CD14-positive monocyte (primary cell): ENCODE results near the gene CACNA1G. TPM values are rescaled to one million over a fixed set of nuclear protein-coding genes. Genes with fewer than 3 reads are reported as not detected.

Experiments used
- DNase-seq, 3 donors: peaks; one replicate each; pipeline ENCODE4 v3.0.0-alpha.2; 2011 to 2022
- H2AFZ ChIP-seq: 2 replicates; pipeline ENCODE4 v1.6.0; 2012; ENCODE audit warnings: mild to moderate bottlenecking, low read depth, low read length, inconsistent platforms; ENCODE audit not compliant: insufficient read depth, poor library complexity, severe bottlenecking
- H3K27ac ChIP-seq, 2 donors: 1 replicate in 1 of 2; 2 replicates in 1 of 2; pipeline ENCODE4 v1.5.1; 2012 to 2013; ENCODE audit warnings: low read length in 2 of 2, control low read depth in 1 of 2, inconsistent platforms in 1 of 2, low read depth in 1 of 2, mild to moderate bottlenecking in 1 of 2
- H3K27me3 ChIP-seq, 2 donors: one replicate each; pipeline versions ENCODE4 v1.6.0 to v1.6.1; 2011 to 2013; ENCODE audit warnings: low read length in 2 of 2; ENCODE audit not compliant: control insufficient read depth in 2 of 2, insufficient read depth in 2 of 2
- H3K36me3 ChIP-seq, 2 donors: replicated peaks in 1 of 2; 1 replicate in 1 of 2; 2 replicates in 1 of 2; pipeline versions ENCODE4 v1.5.1 to v1.6.1; 2012 to 2013; ENCODE audit warnings: low read length in 2 of 2, control low read depth in 1 of 2, inconsistent platforms in 1 of 2, mild to moderate bottlenecking in 1 of 2; ENCODE audit not compliant: insufficient read depth in 2 of 2, control insufficient read depth in 1 of 2
- H3K4me1 ChIP-seq, 2 donors: 1 replicate in 1 of 2; 2 replicates in 1 of 2; pipeline versions ENCODE4 v1.5.1 to v1.6.1; 2012 to 2013; ENCODE audit warnings: low read length in 2 of 2, control low read depth in 1 of 2, inconsistent platforms in 1 of 2, mild to moderate bottlenecking in 1 of 2, moderate library complexity in 1 of 2; ENCODE audit not compliant: insufficient read depth in 2 of 2, control insufficient read depth in 1 of 2
- H3K4me2 ChIP-seq: replicated peaks from 2 replicates; pipeline ENCODE3; 2012; ENCODE audit warnings: low read length, moderate library complexity, mild to moderate bottlenecking; ENCODE audit not compliant: poor library complexity, severe bottlenecking; ENCODE audit errors: extremely low read depth
- H3K4me3 ChIP-seq, 3 experiments: fragments of 200-600 bp in 1 of 3; sonication (generic) in 1 of 3; replicated peaks in 1 of 3; 1 replicate in 2 of 3; 2 replicates in 1 of 3; pipeline ENCODE4 v1.5.1; 2011 to 2013; ENCODE audit warnings: low read length in 3 of 3, mild to moderate bottlenecking in 3 of 3, control low read depth in 2 of 3, low read depth in 2 of 3, inconsistent platforms in 1 of 3, moderate library complexity in 1 of 3
- H3K79me2 ChIP-seq: 2 replicates; pipeline ENCODE4 v1.6.0; 2012; ENCODE audit warnings: mild to moderate bottlenecking, control low read depth, inconsistent platforms, low read length, moderate library complexity; ENCODE audit not compliant: insufficient read depth
- H3K9ac ChIP-seq: 2 replicates; pipeline ENCODE4 v1.6.0; 2017; ENCODE audit warnings: low read length, mild to moderate bottlenecking; ENCODE audit not compliant: insufficient read depth, poor library complexity, severe bottlenecking
- H3K9me3 ChIP-seq, 2 donors: replicated peaks in 1 of 2; 1 replicate in 1 of 2; 2 replicates in 1 of 2; pipeline versions ENCODE4 v1.5.1 to v1.6.1; 2012 to 2013; ENCODE audit warnings: low read length in 2 of 2, control low read depth in 1 of 2; ENCODE audit not compliant: control insufficient read depth in 1 of 2, insufficient read depth in 1 of 2
- H4K20me1 ChIP-seq: 2 replicates; pipeline ENCODE4 v1.6.0; 2012; ENCODE audit warnings: mild to moderate bottlenecking, low read length, control low read depth, moderate library complexity; ENCODE audit not compliant: insufficient read depth
- H3K27ac Mint-ChIP-seq, 7 donors: one replicate each; pipeline ENCODE4 v1.8.0; 2020; ENCODE audit warnings: mild to moderate bottlenecking in 7 of 7, mixed read lengths in 7 of 7, moderate library complexity in 6 of 7, inconsistent platforms in 2 of 7
- H3K27me3 Mint-ChIP-seq, 3 donors: one replicate each; pipeline ENCODE4 v1.8.0; 2021 to 2022; ENCODE audit warnings: low read depth in 3 of 3, mild to moderate bottlenecking in 3 of 3, mixed read lengths in 3 of 3, moderate library complexity in 3 of 3, inconsistent platforms in 1 of 3
- H3K36me3 Mint-ChIP-seq, 2 donors: one replicate each; pipeline ENCODE4 v1.8.0; 2020; ENCODE audit warnings: mixed read lengths in 2 of 2, inconsistent platforms in 1 of 2, mild to moderate bottlenecking in 1 of 2
- H3K4me1 Mint-ChIP-seq: one replicate; pipeline ENCODE4 v1.8.0; 2020; ENCODE audit warnings: mild to moderate bottlenecking, mixed read lengths
- H3K4me3 Mint-ChIP-seq, 2 donors: one replicate each; pipeline ENCODE4 v1.8.0; 2020; ENCODE audit warnings: mild to moderate bottlenecking in 2 of 2, mixed read lengths in 2 of 2, moderate library complexity in 1 of 2
- H3K9me3 Mint-ChIP-seq, 7 donors: one replicate each; pipeline ENCODE4 v1.8.0; 2020 to 2022; ENCODE audit warnings: mixed read lengths in 7 of 7, mild to moderate bottlenecking in 6 of 7, moderate library complexity in 6 of 7, inconsistent platforms in 2 of 7
- CTCF ChIP-seq: fragments of 200-600 bp; IDR thresholded peaks from one replicate; pipeline ENCODE4 v1.8.0; 2022; ENCODE audit warnings: antibody characterized with exemption, mild to moderate bottlenecking
- WGBS: methylation state at CpG from one replicate; pipeline ENCODE4 v1.1.5; 2013; ENCODE audit warnings: missing lambda C conversion rate; ENCODE audit not compliant: insufficient coverage; 5-methylcytosine and 5-hydroxymethylcytosine counted together
- intact Hi-C, 2 donors: fragments of 100-400 bp; cut with micrococcal nuclease; formaldehyde crosslinking; loops; one replicate each; pipeline versions ENCODE4 v1.15.0 to v1.15.1; 2023
- polyA plus RNA-seq, 3 donors: library from polyadenylated mRNA; depleted of rRNA in 1 of 3; unstranded in 2 of 3; stranded (reverse) in 1 of 3; fragments of 300-500 nt in 2 of 3; fragments of >200 nt in 1 of 3; fragmentation: Illumina TruSeq in 2 of 3; gene quantifications; 1 replicate in 2 of 3; 2 replicates in 1 of 3; pipeline ENCODE4 v1.2.3, GENCODE V29; 2012 to 2021

Gene CACNA1G
- polyA plus RNA-seq, 3 donors: 0.03 TPM; not detected in 2

GRCh38 chr17:50580646-50581045 is 20.1 kb downstream of the CACNA1G start:
- Mint-ChIP-seq H3K27me3 (peaks cover 16 to 30% (median 19%) of the 10 kb centered on the region in 3 donors), H3K9me3 (peaks cover 0 to 1% (median 0%) of the 10 kb centered on the region in 7 donors), H3K4me1 (no peaks in the 10 kb centered on the region), H3K4me3 (no peak overlapping the region), H3K36me3 (no peaks in the 10 kb centered on the region), H3K27ac (no peak overlapping the region)
- no peak overlapping the region for H2AFZ ChIP-seq
- H3K27ac ChIP-seq: no peak overlapping the region
- no peaks in the 10 kb centered on the region for H3K4me1 ChIP-seq
- H4K20me1 ChIP-seq: no peaks in the 10 kb centered on the region
- 96% methylated on average over 9 of the region's 9 CpGs for WGBS
- no peak for TF ChIP-seq CTCF
- no peak overlapping the region for H3K4me3 ChIP-seq
- no peak for DNase-seq
- no peaks in the 10 kb centered on the region for H3K9me3 ChIP-seq
- intact Hi-C loops: no loop called here
- no peak overlapping the region for H3K4me2 ChIP-seq
- no peak overlapping the region for H3K9ac ChIP-seq
- no peaks in the 10 kb centered on the region for H3K27me3 ChIP-seq
- no peaks in the 10 kb centered on the region for H3K79me2 ChIP-seq
- no peaks in the 10 kb centered on the region for H3K36me3 ChIP-seq

- Histone ChIP-seq H3K9ac (no peak overlapping the region), H3K4me1 (no peaks in the 10 kb centered on the region), H3K27me3 (no peaks in the 10 kb centered on the region), H3K27ac (no peak overlapping the region), H4K20me1 (no peaks in the 10 kb centered on the region), H3K4me3 (no peak overlapping the region), H3K79me2 (no peaks in the 10 kb centered on the region), H3K9me3 (no peaks in the 10 kb centered on the region), H3K36me3 (no peaks in the 10 kb centered on the region), H2AFZ (no peak overlapping the region), H3K4me2 (no peak overlapping the region)
- Mint-ChIP-seq H3K4me3 (no peak overlapping the region), H3K27me3 (peaks cover 18 to 30% (median 19%) of the 10 kb centered on the region in 3 donors), H3K36me3 (no peaks in the 10 kb centered on the region), H3K4me1 (no peaks in the 10 kb centered on the region), H3K9me3 (peaks cover 0 to 1% (median 0%) of the 10 kb centered on the region in 7 donors), H3K27ac (no peak overlapping the region)
- WGBS: 84% methylated on average over 4 of the region's 12 CpGs
- no peak for DNase-seq
- TF ChIP-seq CTCF: no peak
- intact Hi-C loops: no loop called here
Measured at GRCh38 chr17:50581316-50581715, 20.8 kb downstream of the CACNA1G start.
